Liver (tissue), 9 donors: Measurements from ENCODE around the gene ARL9. TPM values are rescaled to one million over a fixed set of nuclear protein-coding genes. Genes with fewer than 3 reads are reported as not detected.
A peak's percentile ranks its signal among the peaks of the same experiment; 100 is the strongest.

Source experiments
- DNase-seq: peaks from one replicate; pipeline ENCODE4 v3.0.0-alpha.2; 2017; ENCODE audit warnings: low spot score
- H3K27ac ChIP-seq, 2 donors: one replicate each; pipeline ENCODE4 v1.7.0; 2013; ENCODE audit warnings: inconsistent platforms in 2 of 2, low read length in 2 of 2, control low read depth in 1 of 2, low read depth in 1 of 2, mild to moderate bottlenecking in 1 of 2
- H3K27me3 ChIP-seq, 4 donors: one replicate each; pipeline versions ENCODE4 v1.6.1 to v1.7.0; 2013; ENCODE audit warnings: low read length in 3 of 4, inconsistent platforms in 1 of 4, mild to moderate bottlenecking in 1 of 4, moderate library complexity in 1 of 4; ENCODE audit not compliant: control insufficient read depth in 4 of 4, insufficient read depth in 4 of 4
- H3K36me3 ChIP-seq, 4 donors: one replicate each; pipeline versions ENCODE4 v1.6.1 to v1.7.0; 2013; ENCODE audit warnings: low read length in 3 of 4, mild to moderate bottlenecking in 3 of 4, low read depth in 1 of 4, moderate library complexity in 1 of 4; ENCODE audit not compliant: control insufficient read depth in 4 of 4, insufficient read depth in 3 of 4
- H3K4me1 ChIP-seq, 4 donors: one replicate each; pipeline versions ENCODE4 v1.6.1 to v1.7.0; 2013; ENCODE audit warnings: low read length in 3 of 4, mild to moderate bottlenecking in 3 of 4, moderate library complexity in 1 of 4; ENCODE audit not compliant: control insufficient read depth in 4 of 4, insufficient read depth in 4 of 4
- H3K4me3 ChIP-seq, 3 donors: one replicate each; pipeline versions ENCODE4 v1.6.1 to v1.7.0; 2013; ENCODE audit warnings: low read length in 3 of 3, control low read depth in 1 of 3, low read depth in 1 of 3, mild to moderate bottlenecking in 1 of 3
- H3K9ac ChIP-seq, 2 donors: one replicate each; pipeline ENCODE4 v1.7.0; 2013; ENCODE audit warnings: low read length in 2 of 2, mild to moderate bottlenecking in 2 of 2, moderate library complexity in 2 of 2, control low read depth in 1 of 2, low read depth in 1 of 2
- H3K9me3 ChIP-seq, 4 donors: one replicate each; pipeline versions ENCODE4 v1.6.1 to v1.7.0; 2013; ENCODE audit warnings: low read length in 3 of 4; ENCODE audit not compliant: control insufficient read depth in 4 of 4
- ATF3 ChIP-seq: IDR thresholded peaks from 2 replicates; pipeline ENCODE4 v1.6.1; 2016; ENCODE audit warnings: antibody characterized with exemption
- EGR1 ChIP-seq, 2 donors: IDR thresholded peaks; 2 replicates each; pipeline ENCODE4 v1.6.1; 2016 to 2018; ENCODE audit warnings: antibody characterized with exemption in 2 of 2, low read depth in 2 of 2
- FOXA1 ChIP-seq: IDR thresholded peaks from 2 replicates; pipeline ENCODE4 v1.6.1; 2016; ENCODE audit warnings: antibody characterized with exemption
- FOXA2 ChIP-seq: IDR thresholded peaks from 2 replicates; pipeline ENCODE4 v1.6.1; 2016; ENCODE audit warnings: antibody characterized with exemption
- HNF4A ChIP-seq, 2 donors: conservative IDR thresholded peaks; 2 replicates each; pipeline ENCODE4 v1.6.1; 2016; ENCODE audit warnings: antibody characterized with exemption in 2 of 2, mild to moderate bottlenecking in 2 of 2
- HNF4G ChIP-seq: IDR thresholded peaks from 2 replicates; pipeline ENCODE4 v1.6.1; 2016; ENCODE audit warnings: antibody characterized with exemption
- JUND ChIP-seq, 2 donors: IDR thresholded peaks; 2 replicates each; pipeline ENCODE4 v1.6.1; 2016; ENCODE audit warnings: antibody characterized with exemption in 2 of 2
- MAX ChIP-seq: IDR thresholded peaks from 2 replicates; pipeline ENCODE4 v1.6.1; 2016; ENCODE audit warnings: antibody characterized with exemption
- RAD21 ChIP-seq, 2 donors: IDR thresholded peaks; 2 replicates each; pipeline ENCODE4 v1.6.1; 2016; ENCODE audit warnings: antibody characterized with exemption in 2 of 2, mild to moderate bottlenecking in 2 of 2
- SP1 ChIP-seq: IDR thresholded peaks from 2 replicates; pipeline ENCODE4 v1.6.1; 2018; ENCODE audit warnings: antibody characterized with exemption, mild to moderate bottlenecking
- TAF1 ChIP-seq: conservative IDR thresholded peaks from 2 replicates; pipeline ENCODE4 v1.6.1; 2016; ENCODE audit warnings: antibody characterized with exemption, mild to moderate bottlenecking
- YY1 ChIP-seq: IDR thresholded peaks from 2 replicates; pipeline ENCODE4 v1.6.1; 2016; ENCODE audit warnings: antibody characterized with exemption, mild to moderate bottlenecking
- ZBTB33 ChIP-seq: IDR thresholded peaks from 2 replicates; pipeline ENCODE4 v1.6.1; 2016; ENCODE audit warnings: antibody characterized with exemption
- WGBS: extraction: QIAGEN DNeasy Blood & Tissue Kit; methylation state at CpG from one replicate; pipeline ENCODE4 v1.1.7; 2013; 5-methylcytosine and 5-hydroxymethylcytosine counted together
- polyA plus RNA-seq, 2 donors: library from polyadenylated mRNA; stranded (reverse) in 1 of 2; unstranded in 1 of 2; fragments of 200-250 nt in 1 of 2; fragments of >200 nt in 1 of 2; fragmentation: Nextera tagmentation in 1 of 2; extraction: Ambion mirVana in 1 of 2; gene quantifications; one replicate each; pipeline versions ENCODE4 v1.2.1 to v1.2.3, GENCODE V29; 2013 to 2015
- total RNA-seq, 2 donors: library from RNA; depleted of rRNA; stranded (reverse); fragments of >200 nt; gene quantifications; one replicate each; pipeline ENCODE4 v1.2.3, GENCODE V29; 2014
- TF ChIP-seq, protein P1 (sequence below): fragments of 150-350 bp; IDR thresholded peaks from 2 replicates; pipeline ENCODE4 v1.5.1; 2017; ENCODE audit warnings: improper control_type of control experiment, low read depth, low read length; ENCODE audit not compliant: missing input control
- donor health status: healthy.
- donor health status: healthy.
- donor health status: healthy.
- donor health status: healthy.
- donor health status: healthy.

ARL9 gene
- total and polyA plus RNA-seq, 4 donors, result 0.08 to 0.61 (median 0.10) TPM; not detected in 1

GRCh38 chr4:56537147-56537546, 31.6 kb downstream of the ARL9 start:
- H3K9ac ChIP-seq, result no peak overlapping the region
- TF ChIP-seq RAD21 (IDR thresholded peaks at IDR 0.05), result no peak
- 92% methylated on average over 1 of the region's 1 CpG for WGBS

GRCh38 chr4:56540826-56541225, 35.2 kb downstream of the ARL9 start:
- Histone ChIP-seq H3K9ac (no peak overlapping the region), H3K9me3 (no peaks in the 10 kb centered on the region), H3K4me1 (peaks cover 0 to 4% (median 0%) of the 10 kb centered on the region in 4 donors), H3K27ac (no peak overlapping the region), H3K27me3 (peaks cover 0 to 3% (median 0%) of the 10 kb centered on the region in 4 donors), H3K36me3 (no peaks in the 10 kb centered on the region), H3K4me3 (no peak overlapping the region)
- TF ChIP-seq ATF3, result no peak
- TF ChIP-seq TAF1, result no peak
- no peak for TF ChIP-seq HNF4A (conservative IDR thresholded peaks at IDR 0.05)
- no peak for TF ChIP-seq HNF4G
- TF ChIP-seq, protein P1, sequence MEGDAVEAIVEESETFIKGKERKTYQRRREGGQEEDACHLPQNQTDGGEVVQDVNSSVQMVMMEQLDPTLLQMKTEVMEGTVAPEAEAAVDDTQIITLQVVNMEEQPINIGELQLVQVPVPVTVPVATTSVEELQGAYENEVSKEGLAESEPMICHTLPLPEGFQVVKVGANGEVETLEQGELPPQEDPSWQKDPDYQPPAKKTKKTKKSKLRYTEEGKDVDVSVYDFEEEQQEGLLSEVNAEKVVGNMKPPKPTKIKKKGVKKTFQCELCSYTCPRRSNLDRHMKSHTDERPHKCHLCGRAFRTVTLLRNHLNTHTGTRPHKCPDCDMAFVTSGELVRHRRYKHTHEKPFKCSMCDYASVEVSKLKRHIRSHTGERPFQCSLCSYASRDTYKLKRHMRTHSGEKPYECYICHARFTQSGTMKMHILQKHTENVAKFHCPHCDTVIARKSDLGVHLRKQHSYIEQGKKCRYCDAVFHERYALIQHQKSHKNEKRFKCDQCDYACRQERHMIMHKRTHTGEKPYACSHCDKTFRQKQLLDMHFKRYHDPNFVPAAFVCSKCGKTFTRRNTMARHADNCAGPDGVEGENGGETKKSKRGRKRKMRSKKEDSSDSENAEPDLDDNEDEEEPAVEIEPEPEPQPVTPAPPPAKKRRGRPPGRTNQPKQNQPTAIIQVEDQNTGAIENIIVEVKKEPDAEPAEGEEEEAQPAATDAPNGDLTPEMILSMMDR, result no peak
- TF ChIP-seq FOXA2, result no peak
- TF ChIP-seq FOXA1, result no peak
- no peak for TF ChIP-seq SP1
- TF ChIP-seq RAD21 (IDR thresholded peaks at IDR 0.05), result no peak
- TF ChIP-seq ZBTB33, result no peak
- TF ChIP-seq EGR1 (IDR thresholded peaks at IDR 0.05; ENCODE audit: low read depth in 2 of 2), result no peak
- no peak for TF ChIP-seq JUND (IDR thresholded peaks at IDR 0.05)
- no peak for DNase-seq
- 87% methylated on average over 4 of the region's 4 CpGs for WGBS

More at GRCh38 chr4:56537147-56537546, 31.6 kb downstream of the ARL9 start:
- Histone ChIP-seq H3K36me3 (no peaks in the 10 kb centered on the region), H3K4me3 (no peak overlapping the region), H3K27ac (no peak overlapping the region), H3K4me1 (no peaks in the 10 kb centered on the region), H3K9me3 (no peaks in the 10 kb centered on the region), H3K27me3 (peaks cover 0 to 11% (median 0%) of the 10 kb centered on the region in 4 donors)
- DNase-seq, result no peak

- 3% methylated on average over 33 of the region's 33 CpGs for WGBS
- H3K36me3 ChIP-seq, result no peaks in the 10 kb centered on the region
- no peak overlapping the region for H3K9ac ChIP-seq
- H3K27ac ChIP-seq, result no peak overlapping the region
- TF ChIP-seq, protein P1, result peak; percentile 91
- no peak for TF ChIP-seq JUND (IDR thresholded peaks at IDR 0.05)
- TF ChIP-seq ZBTB33, result no peak
- TF ChIP-seq ATF3, result no peak
- TF ChIP-seq MAX, result peak; percentile 23
- TF ChIP-seq FOXA1, result no peak
- TF ChIP-seq RAD21 (IDR thresholded peaks at IDR 0.05), result peak; percentile 82 to 93
- no peak for TF ChIP-seq HNF4A (conservative IDR thresholded peaks at IDR 0.05)
- TF ChIP-seq FOXA2, result no peak
- TF ChIP-seq YY1, result no peak
- H3K4me1 ChIP-seq, result peaks cover 0 to 4% (median 0%) of the 10 kb centered on the region in 4 donors
- peaks cover 0 to 4% (median 0%) of the 10 kb centered on the region in 4 donors for H3K27me3 ChIP-seq
- peak; percentile 96 for DNase-seq
- H3K4me3 ChIP-seq, result peak overlapping the region in 2 of 3 donors; percentile 9 to 13
- no peaks in the 10 kb centered on the region for H3K9me3 ChIP-seq
These were observed 39.1 kb downstream of the ARL9 start for GRCh38 chr4:56544573-56545131.
